Endothelial cell of umbilical vein (primary cell): ENCODE data around the gene JPH3. TPM values are rescaled to one million over a fixed set of nuclear protein-coding genes. Genes with fewer than 3 reads are reported as not detected.

Source experiments
- BruUV-seq: library from RNA; stranded (reverse); fragments of 400-500 nt; replicated peaks from 2 replicates; lab custom pipeline; 2021; lab: Mats Ljungman, UMichigan
- CTCF ChIA-PET: fragments of 300-600, 350-600 bp; sonication (Branson Sonifier 250); formaldehyde crosslinking; loops from one replicate; lab custom pipeline; 2021; ENCODE audit warnings: antibody characterized with exemption, inconsistent platforms; lab: Charles Lee
- POLR2A ChIA-PET: fragments of 300-600, 350-600 bp; sonication (Branson Sonifier 250); formaldehyde crosslinking; loops from one replicate; lab custom pipeline; 2021; ENCODE audit warnings: antibody characterized with exemption, inconsistent platforms; lab: Charles Lee
- DNase-seq: peaks from one replicate; pipeline ENCODE4 v3.0.0-alpha.2; 2011; ENCODE audit warnings: low read depth, low spot score
- FAIRE-seq: peaks from 2 replicates; lab custom pipeline; 2011; peaks lifted over from hg19 to GRCh38; lab: Jason Lieb, UNC
- H2AFZ ChIP-seq: 2 replicates; pipeline ENCODE4 v1.6.0; 2012; ENCODE audit warnings: low read depth, low read length, control low read depth, inconsistent platforms
- H3K27ac ChIP-seq: 2 replicates; pipeline ENCODE4 v1.5.1; 2011; ENCODE audit warnings: low read depth, mild to moderate bottlenecking, control low read depth, low read length, moderate library complexity; ENCODE audit not compliant: insufficient read depth
- H3K27me3 ChIP-seq, 2 experiments: 2 replicates each; pipeline versions ENCODE4 v1.6.0 to v1.6.1; 2011; ENCODE audit warnings: low read length in 2 of 2, mixed read lengths in 1 of 2; ENCODE audit not compliant: control insufficient read depth in 2 of 2, insufficient read depth in 2 of 2
- H3K36me3 ChIP-seq, 2 experiments: 2 replicates in 1 of 2; 3 replicates in 1 of 2; pipeline ENCODE4 v1.5.1; 2011; ENCODE audit warnings: low read length in 2 of 2, mild to moderate bottlenecking in 1 of 2, moderate library complexity in 1 of 2; ENCODE audit not compliant: control insufficient read depth in 2 of 2, insufficient read depth in 2 of 2; ENCODE audit errors: extremely low read depth in 1 of 2
- H3K4me1 ChIP-seq: 3 replicates; pipeline ENCODE4 v1.5.1; 2011; ENCODE audit warnings: mild to moderate bottlenecking, low read length; ENCODE audit not compliant: control insufficient read depth, insufficient read depth; ENCODE audit errors: extremely low read depth
- H3K4me2 ChIP-seq: 2 replicates; pipeline ENCODE4 v1.6.1; 2011; ENCODE audit warnings: low read length, control low read depth, mixed read lengths; ENCODE audit not compliant: insufficient read depth
- H3K4me3 ChIP-seq, 3 experiments: fragments of 200-600 bp in 1 of 3; sonication (generic), shearing (Covaris generic) in 1 of 3; replicated peaks in 1 of 3; 2 replicates each; pipeline ENCODE4 v1.5.1; 2011 to 2016; ENCODE audit warnings: control low read depth in 3 of 3, low read length in 3 of 3, mild to moderate bottlenecking in 2 of 3, inconsistent platforms in 1 of 3, low read depth in 1 of 3, moderate library complexity in 1 of 3; ENCODE audit not compliant: insufficient read depth in 1 of 3
- H3K79me2 ChIP-seq: 2 replicates; pipeline ENCODE4 v1.6.0; 2012; ENCODE audit warnings: low read length, inconsistent platforms; ENCODE audit not compliant: control insufficient read depth, insufficient read depth
- H3K9ac ChIP-seq: replicated peaks from 2 replicates; pipeline ENCODE3; 2011; ENCODE audit warnings: low read length, control low read depth; ENCODE audit not compliant: insufficient read depth; ENCODE audit errors: extremely low read depth
- H3K9me1 ChIP-seq: replicated peaks from 3 replicates; pipeline ENCODE4 v1.6.0; 2011; ENCODE audit warnings: mild to moderate bottlenecking, low read length; ENCODE audit not compliant: control insufficient read depth, insufficient read depth; ENCODE audit errors: extremely low read depth
- H3K9me3 ChIP-seq: replicated peaks from 2 replicates; pipeline ENCODE4 v1.5.1; 2012; ENCODE audit warnings: low read length, inconsistent platforms; ENCODE audit not compliant: control insufficient read depth, insufficient read depth
- H4K20me1 ChIP-seq: replicated peaks from 2 replicates; pipeline ENCODE3; 2011; ENCODE audit warnings: mild to moderate bottlenecking, low read length; ENCODE audit not compliant: control insufficient read depth, insufficient read depth; ENCODE audit errors: extremely low read depth
- CTCF ChIP-seq, 2 donors: IDR thresholded peaks; 1 replicate in 1 of 2; 2 replicates in 1 of 2; pipeline ENCODE4 v1.5.1; 2011; ENCODE audit warnings: low read length in 2 of 2, mild to moderate bottlenecking in 2 of 2, moderate library complexity in 2 of 2, control low read depth in 1 of 2, inconsistent platforms in 1 of 2, low read depth in 1 of 2; ENCODE audit not compliant: insufficient read depth in 1 of 2; ENCODE audit errors: extremely low read depth in 1 of 2
- EZH2 ChIP-seq: IDR thresholded peaks from 2 replicates; pipeline ENCODE4 v1.6.1; 2012; ENCODE audit warnings: borderline replicate concordance, low read depth, mild to moderate bottlenecking, moderate library complexity, low read length, inconsistent platforms; ENCODE audit not compliant: severe bottlenecking
- FOS ChIP-seq: IDR thresholded peaks from 2 replicates; pipeline ENCODE4 v1.6.1; 2011; ENCODE audit warnings: mild to moderate bottlenecking, low read length, moderate library complexity, borderline replicate concordance; ENCODE audit not compliant: insufficient read depth
- GATA2 ChIP-seq: IDR thresholded peaks from 2 replicates; pipeline ENCODE4 v1.7.0; 2011; ENCODE audit warnings: low read depth, mild to moderate bottlenecking, moderate library complexity, mixed read lengths, low read length; ENCODE audit not compliant: insufficient read length, insufficient read depth
- JUN ChIP-seq: IDR thresholded peaks from 2 replicates; pipeline ENCODE4 v1.6.1; 2011; ENCODE audit warnings: borderline replicate concordance, low read depth; ENCODE audit not compliant: insufficient read length, insufficient read depth
- MAX ChIP-seq: IDR thresholded peaks from 2 replicates; pipeline ENCODE4 v1.6.1; 2011; ENCODE audit not compliant: insufficient read depth, insufficient read length
- MYC ChIP-seq: IDR thresholded peaks from one replicate; pipeline ENCODE4 v1.6.1; 2011; ENCODE audit warnings: mild to moderate bottlenecking, low read depth, low read length
- POLR2A ChIP-seq: IDR thresholded peaks from 2 replicates; pipeline ENCODE4 v1.6.1; 2012; ENCODE audit warnings: low read depth, mild to moderate bottlenecking, control low read depth, low read length
- POLR2AphosphoS5 ChIP-seq: IDR thresholded peaks from 2 replicates; pipeline ENCODE4 v1.6.1; 2012; ENCODE audit warnings: low read depth, mild to moderate bottlenecking, control low read depth, low read length, moderate library complexity; ENCODE audit not compliant: insufficient read depth
- dilution Hi-C: fragments of 300-500 bp; cut with MboI; formaldehyde crosslinking; loops from one replicate; pipeline ENCODE4 v1.15.0; 2019; ENCODE audit warnings: low sequenced_read_pairs; ENCODE audit not compliant: extremely low pct_ligation_motif_present
- intact Hi-C: fragments of 100-400 bp; cut with micrococcal nuclease; formaldehyde crosslinking; loops from one replicate; pipeline ENCODE4 v1.10.0; 2022
- polyA plus RNA-seq, 4 experiments: library from polyadenylated mRNA; depleted of rRNA in 3 of 4; stranded (reverse) in 3 of 4; unstranded in 1 of 4; fragments of >200 nt; gene quantifications; 2 replicates each; pipeline versions ENCODE4 v1.2.1 to v1.2.3, GENCODE V29; 2011 to 2012; ENCODE audit warnings: missing spikeins in 1 of 4
- total RNA-seq: library from RNA; stranded (reverse); gene quantifications from 2 replicates; pipeline ENCODE4 v1.2.3, GENCODE V29; 2021

Gene JPH3
- total and polyA plus RNA-seq, 2 donors (not counting 3 experiments of a cell fraction or from before 2014, with no cell fraction given): 0.22 to 0.30 TPM

- ChIA-PET CTCF (no interaction called here), POLR2A (no interaction called here)
- Histone ChIP-seq H3K79me2 (no peaks in the 10 kb centered on the region), H4K20me1 (no peaks in the 10 kb centered on the region), H3K27ac (no peak overlapping the region), H3K9me1 (no peaks in the 10 kb centered on the region), H2AFZ (no peak overlapping the region), H3K36me3 (peaks cover 0 to 4% of the 10 kb centered on the region in 2 experiments), H3K4me3 (no peak overlapping the region), H3K9me3 (no peaks in the 10 kb centered on the region), H3K4me1 (no peaks in the 10 kb centered on the region), H3K4me2 (no peak overlapping the region), H3K9ac (no peak overlapping the region), H3K27me3 (no peaks in the 10 kb centered on the region)
- intact Hi-C loops (no loop called here), dilution Hi-C loops (no loop called here)
- no TSS peak for BruUV-seq
- FAIRE-seq (no peak), DNase-seq (no peak)
- TF ChIP-seq GATA2 (no peak), POLR2AphosphoS5 (no peak), MAX (no peak), JUN (no peak), CTCF (IDR thresholded peaks at IDR 0.05; ENCODE audit: extremely low read depth in 1 of 2, insufficient read depth in 1 of 2, low read depth in 1 of 2, low read length in 2 of 2) (no peak), POLR2A (no peak), MYC (no peak), EZH2 (no peak), FOS (no peak)
Observed at GRCh38 chr16:87695534-87695933, 93.2 kb downstream of the JPH3 start.
